Duodenal mucosa (tissue), 2 donors: Measurements from ENCODE around the gene ANOS1.
"Not testable (repeated sequence)": the region's sequence is repeated elsewhere in the genome, so short reads cannot be mapped to it uniquely, and the experiment has no call there.

Source experiments
- H3K27ac ChIP-seq: one replicate; pipeline ENCODE4 v1.7.0; 2013; ENCODE audit warnings: low read depth, low read length
- H3K27me3 ChIP-seq, 2 donors: one replicate each; pipeline ENCODE4 v1.7.0; 2013; ENCODE audit warnings: low read length in 2 of 2, control low read depth in 1 of 2; ENCODE audit not compliant: insufficient read depth in 2 of 2, control insufficient read depth in 1 of 2
- H3K36me3 ChIP-seq, 2 donors: one replicate each; pipeline ENCODE4 v1.7.0; 2013; ENCODE audit warnings: low read length in 2 of 2, control low read depth in 1 of 2; ENCODE audit not compliant: insufficient read depth in 2 of 2, control insufficient read depth in 1 of 2
- H3K4me1 ChIP-seq, 2 donors: one replicate each; pipeline ENCODE4 v1.7.0; 2013; ENCODE audit warnings: low read length in 2 of 2, control low read depth in 1 of 2; ENCODE audit not compliant: insufficient read depth in 2 of 2, control insufficient read depth in 1 of 2
- H3K4me3 ChIP-seq, 2 donors: one replicate each; pipeline ENCODE4 v1.7.0; 2013; ENCODE audit warnings: low read length in 2 of 2, low read depth in 1 of 2
- H3K9ac ChIP-seq, 2 donors: one replicate each; pipeline ENCODE4 v1.7.0; 2013; ENCODE audit warnings: low read length in 2 of 2, low read depth in 1 of 2
- H3K9me3 ChIP-seq, 2 donors: one replicate each; pipeline ENCODE4 v1.7.0; 2013; ENCODE audit warnings: low read length in 2 of 2, control low read depth in 1 of 2; ENCODE audit not compliant: control insufficient read depth in 1 of 2

ANOS1 gene

GRCh38 chrX:8548446-8548845 is 183.5 kb downstream of the ANOS1 start:
- Histone ChIP-seq H3K9ac (no peak overlapping the region), H3K9me3 (no peaks in the 10 kb centered on the region), H3K27me3 (no peaks in the 10 kb centered on the region), H3K4me3 (no peak overlapping the region), H3K36me3 (no peaks in the 10 kb centered on the region), H3K27ac (no peak overlapping the region), H3K4me1 (no peaks in the 10 kb centered on the region)

DNA sequence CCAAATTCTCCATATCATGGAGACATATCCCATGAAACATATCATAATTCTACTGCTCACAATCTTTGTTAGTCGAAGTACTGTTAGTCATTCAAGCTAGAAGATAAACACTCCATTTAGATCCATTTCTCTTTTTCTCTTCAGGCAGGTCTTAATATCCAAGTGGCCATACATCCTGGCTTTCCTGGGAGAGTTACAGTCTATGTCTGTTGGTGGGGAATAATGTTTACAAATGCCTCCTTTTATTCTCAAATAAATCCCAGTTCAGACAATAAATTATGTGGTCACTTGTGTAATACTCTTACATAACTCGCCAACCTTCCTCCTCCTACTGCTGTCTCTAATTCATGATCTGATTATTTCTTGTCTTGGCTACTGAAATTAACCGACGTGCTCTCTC is 185.2 kb downstream of the ANOS1 start:
- no peaks in the 10 kb centered on the region for H3K9me3 ChIP-seq
- no peak overlapping the region for H3K9ac ChIP-seq
- H3K27ac ChIP-seq = no peak overlapping the region
- no peaks in the 10 kb centered on the region for H3K36me3 ChIP-seq
- H3K4me3 ChIP-seq = no peak overlapping the region
- H3K4me1 ChIP-seq = no peaks in the 10 kb centered on the region
- no peaks in the 10 kb centered on the region for H3K27me3 ChIP-seq

- H3K27ac ChIP-seq = no peak overlapping the region
- no peaks in the 10 kb centered on the region for H3K27me3 ChIP-seq
- no peaks in the 10 kb centered on the region for H3K4me1 ChIP-seq
- no peak overlapping the region for H3K9ac ChIP-seq
- no peaks in the 10 kb centered on the region for H3K9me3 ChIP-seq
- no peaks in the 10 kb centered on the region for H3K36me3 ChIP-seq
- no peak overlapping the region for H3K4me3 ChIP-seq
Measured at GRCh38 chrX:8520791-8521190, 211.1 kb downstream of the ANOS1 start.

GRCh38 chrX:8520178-8520577 is 211.8 kb downstream of the ANOS1 start:
- Histone ChIP-seq H3K36me3 (no peaks in the 10 kb centered on the region), H3K9ac (no peak overlapping the region), H3K4me1 (no peaks in the 10 kb centered on the region), H3K9me3 (no peaks in the 10 kb centered on the region), H3K4me3 (no peak overlapping the region), H3K27ac (no peak overlapping the region), H3K27me3 (no peaks in the 10 kb centered on the region)

DNA sequence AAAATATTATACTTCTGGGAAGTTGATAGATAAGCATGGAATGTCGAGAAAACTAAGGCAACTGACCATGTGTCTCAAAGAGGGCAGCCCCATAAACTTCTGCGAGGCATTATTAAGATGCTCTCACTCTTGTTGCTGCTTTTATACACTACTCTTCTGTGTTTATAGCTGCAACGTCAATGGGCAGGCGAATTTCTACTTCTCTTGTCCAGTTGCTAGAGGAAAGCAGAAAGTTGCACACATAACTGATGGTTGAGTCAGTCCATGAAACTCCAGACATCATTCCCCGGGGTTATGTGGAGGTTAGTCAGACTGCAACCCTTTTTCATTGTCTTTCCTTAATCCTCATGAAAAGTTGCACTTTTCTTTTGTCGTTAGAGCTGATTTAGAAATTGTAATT is 227.5 kb downstream of the ANOS1 start:
- no peaks in the 10 kb centered on the region for H3K9me3 ChIP-seq
- no peak overlapping the region for H3K4me3 ChIP-seq
- no peaks in the 10 kb centered on the region for H3K27me3 ChIP-seq
- no peaks in the 10 kb centered on the region for H3K4me1 ChIP-seq
- H3K27ac ChIP-seq = no peak overlapping the region
- H3K9ac ChIP-seq = no peak overlapping the region
- H3K36me3 ChIP-seq = no peaks in the 10 kb centered on the region

DNA sequence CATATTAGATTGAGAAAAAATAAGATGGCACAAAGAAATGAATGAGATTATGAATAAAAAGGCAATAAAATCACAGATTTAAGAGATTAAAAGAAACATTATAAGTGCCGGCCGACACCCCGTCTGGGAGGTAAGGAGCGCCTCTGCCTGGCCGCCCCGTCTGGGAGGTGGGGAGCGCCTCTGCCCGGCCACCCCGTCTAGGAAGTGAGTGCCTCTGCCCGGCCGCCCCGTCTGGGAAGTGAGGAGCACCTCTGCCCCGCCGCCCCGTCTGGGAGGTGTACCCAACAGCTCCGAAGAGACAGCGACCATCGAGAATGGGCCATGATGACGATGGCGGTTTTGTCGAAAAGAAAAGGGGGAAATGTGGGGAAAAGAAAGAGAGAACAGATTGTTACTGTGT is 229.8 kb downstream of the ANOS1 start:
- not testable (repeated sequence) for H3K27ac ChIP-seq, H3K4me3 ChIP-seq, H3K9ac ChIP-seq, H3K9me3 ChIP-seq, H3K36me3 ChIP-seq, H3K27me3 ChIP-seq, H3K4me1 ChIP-seq

DNA sequence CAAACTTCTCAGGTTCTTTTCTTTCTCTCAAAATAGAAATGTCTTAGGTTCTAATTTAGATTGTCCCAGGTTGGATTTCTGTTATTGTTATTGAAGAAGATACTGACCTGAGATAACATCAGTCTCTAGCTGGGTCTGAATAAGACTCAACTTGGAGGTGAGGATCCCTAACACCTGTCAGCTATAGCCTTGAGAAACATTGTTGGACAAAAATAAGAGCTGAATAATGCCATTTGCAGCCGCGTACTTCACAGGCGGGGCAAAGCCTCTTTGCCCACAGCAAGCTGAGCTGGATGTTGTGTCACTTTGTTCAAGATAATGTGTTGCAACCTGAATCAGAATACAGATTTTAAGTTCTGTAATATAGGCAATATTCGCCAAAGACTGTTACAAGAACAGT is 231.7 kb downstream of the ANOS1 start:
- no peak overlapping the region for H3K4me3 ChIP-seq
- H3K4me1 ChIP-seq = no peaks in the 10 kb centered on the region
- H3K27me3 ChIP-seq = no peaks in the 10 kb centered on the region
- no peak overlapping the region for H3K27ac ChIP-seq
- no peaks in the 10 kb centered on the region for H3K36me3 ChIP-seq
- no peaks in the 10 kb centered on the region for H3K9me3 ChIP-seq
- H3K9ac ChIP-seq = no peak overlapping the region

DNA sequence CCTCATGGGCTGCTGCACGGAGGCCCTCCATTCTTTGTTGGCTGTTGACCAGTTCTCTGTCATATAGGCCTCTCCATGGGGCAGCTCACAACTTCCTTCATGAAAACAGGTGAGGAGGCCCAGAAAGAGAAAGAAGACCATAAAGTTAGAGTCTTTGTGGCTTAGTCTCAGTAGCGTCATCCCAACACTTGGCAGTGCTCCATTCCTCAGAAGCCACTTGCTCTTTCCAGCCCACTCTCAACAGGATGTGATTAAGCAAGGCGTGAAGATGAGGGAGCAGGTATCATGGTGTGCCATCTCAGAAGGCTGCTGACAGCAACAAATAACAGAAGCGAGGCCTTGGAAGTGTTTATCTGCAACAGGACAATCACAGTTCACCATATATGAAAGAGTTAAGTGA is 236.9 kb downstream of the ANOS1 start:
- not testable (repeated sequence) for H3K9me3 ChIP-seq, H3K4me3 ChIP-seq, H3K36me3 ChIP-seq, H3K4me1 ChIP-seq, H3K27ac ChIP-seq, H3K27me3 ChIP-seq, H3K9ac ChIP-seq

- H3K4me3 ChIP-seq = no peak overlapping the region
- H3K9ac ChIP-seq = no peak overlapping the region
- H3K9me3 ChIP-seq = no peaks in the 10 kb centered on the region
- H3K27ac ChIP-seq = no peak overlapping the region
- no peaks in the 10 kb centered on the region for H3K36me3 ChIP-seq
- no peaks in the 10 kb centered on the region for H3K27me3 ChIP-seq
- no peaks in the 10 kb centered on the region for H3K4me1 ChIP-seq
Measured at GRCh38 chrX:8484360-8484949, 247.5 kb downstream of the ANOS1 start.
